Adipocyte (in vitro differentiated cells): Measurements from ENCODE around the gene MRGPRF.
"Not testable (repeated sequence)": the region's sequence is repeated elsewhere in the genome, so short reads cannot be mapped to it uniquely, and the experiment has no call there.

ENCODE experiments used
- DNase-seq: peaks from one replicate; pipeline ENCODE4 v3.0.0-alpha.2; 2015; ENCODE audit warnings: low read depth
- H3K27me3 ChIP-seq: replicated peaks from 2 replicates; pipeline ENCODE4 v1.7.0; 2013; ENCODE audit warnings: mild to moderate bottlenecking, low read length, moderate library complexity; ENCODE audit not compliant: control insufficient read depth, insufficient read depth
- H3K36me3 ChIP-seq: 2 replicates; pipeline ENCODE4 v1.7.0; 2013; ENCODE audit warnings: low read length, mild to moderate bottlenecking, moderate library complexity; ENCODE audit not compliant: control insufficient read depth, insufficient read depth, severe bottlenecking
- H3K4me1 ChIP-seq: 2 replicates; pipeline ENCODE4 v1.7.0; 2013; ENCODE audit warnings: mild to moderate bottlenecking, low read length, moderate library complexity; ENCODE audit not compliant: control insufficient read depth, insufficient read depth
- H3K4me3 ChIP-seq: 2 replicates; pipeline ENCODE4 v1.7.0; 2013; ENCODE audit warnings: mild to moderate bottlenecking, low read length, moderate library complexity
- H3K9ac ChIP-seq: 2 replicates; pipeline ENCODE4 v1.7.0; 2013; ENCODE audit warnings: mild to moderate bottlenecking, low read length, moderate library complexity
- H3K9me3 ChIP-seq: 2 replicates; pipeline ENCODE4 v1.7.0; 2013; ENCODE audit warnings: mild to moderate bottlenecking, low read length, moderate library complexity; ENCODE audit not compliant: control insufficient read depth

The MRGPRF gene

DNA sequence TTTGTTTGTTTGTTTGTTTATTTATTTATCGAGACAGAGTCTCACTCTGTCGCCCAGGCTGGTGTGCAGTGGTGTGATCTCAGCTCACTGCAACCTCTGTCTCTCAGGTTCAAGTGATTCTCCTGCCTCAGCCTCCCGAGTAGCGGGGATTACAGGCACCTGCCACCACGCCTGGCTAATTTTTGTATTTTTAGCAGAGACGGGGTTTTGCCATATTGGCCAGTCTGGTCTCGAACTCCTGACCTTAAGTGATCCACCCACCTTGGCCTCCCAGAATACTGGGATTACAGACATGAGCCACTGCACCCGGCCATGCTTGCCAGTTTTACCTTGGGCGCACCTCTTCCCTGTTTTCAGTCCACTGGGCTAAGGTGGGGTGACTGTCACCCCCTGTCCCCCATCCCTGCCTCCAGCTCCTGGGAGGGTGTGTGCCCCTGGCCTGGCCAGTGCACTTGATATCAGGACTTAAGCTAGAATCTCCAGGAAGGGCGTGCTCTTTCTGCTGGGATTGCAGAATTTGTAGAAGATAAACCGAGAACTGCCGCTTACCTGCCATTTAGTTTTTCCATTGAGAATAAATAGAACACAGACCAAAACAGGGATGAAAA lies 13.2 kb downstream of the MRGPRF start:
- Histone ChIP-seq H3K9ac (peak overlapping the region; percentile 55), H3K4me1 (peaks cover 35% of the 10 kb centered on the region)
- H3K9me3 ChIP-seq, H3K4me3 ChIP-seq, DNase-seq, H3K36me3 ChIP-seq, H3K27me3 ChIP-seq: not testable (repeated sequence)

DNA sequence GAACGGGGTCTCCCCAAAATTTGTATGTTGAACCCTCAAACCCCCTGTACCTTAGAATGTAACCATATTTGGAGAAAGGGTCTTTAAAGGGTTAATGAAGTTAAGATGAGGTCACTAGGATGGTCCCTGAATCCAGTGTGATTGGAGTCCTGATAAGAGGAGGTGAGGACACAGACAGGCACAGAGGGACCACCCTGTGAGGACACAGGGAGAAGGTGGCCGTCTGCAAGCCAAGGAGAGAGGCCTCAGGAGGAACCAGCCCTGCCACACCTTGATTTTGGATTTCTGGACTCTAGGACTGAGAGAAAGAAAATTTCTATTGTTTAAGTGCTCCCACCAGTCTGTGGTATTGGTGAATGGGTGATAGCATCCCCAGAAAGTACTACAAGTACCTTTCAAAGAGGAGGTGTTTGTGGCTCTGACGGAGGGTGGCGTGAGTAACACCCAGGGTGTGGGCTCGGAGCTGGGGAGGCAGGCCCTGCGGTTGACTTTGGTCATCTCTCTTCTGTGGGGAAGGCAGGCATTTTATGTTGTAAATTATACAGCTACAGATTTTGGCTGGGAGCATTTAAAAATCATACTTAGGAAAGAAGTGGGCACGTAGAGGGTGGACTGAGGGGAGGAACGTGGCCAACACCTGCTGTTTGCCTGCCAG lies 13.8 kb downstream of the MRGPRF start:
- DNase-seq, result no peak
- no peak overlapping the region for H3K9ac ChIP-seq
- no peaks in the 10 kb centered on the region for H3K9me3 ChIP-seq
- H3K27me3 ChIP-seq, result peaks cover 5% of the 10 kb centered on the region
- no peak overlapping the region for H3K4me3 ChIP-seq
- H3K36me3 ChIP-seq, result no peaks in the 10 kb centered on the region
- peaks cover 35% of the 10 kb centered on the region for H3K4me1 ChIP-seq

DNA sequence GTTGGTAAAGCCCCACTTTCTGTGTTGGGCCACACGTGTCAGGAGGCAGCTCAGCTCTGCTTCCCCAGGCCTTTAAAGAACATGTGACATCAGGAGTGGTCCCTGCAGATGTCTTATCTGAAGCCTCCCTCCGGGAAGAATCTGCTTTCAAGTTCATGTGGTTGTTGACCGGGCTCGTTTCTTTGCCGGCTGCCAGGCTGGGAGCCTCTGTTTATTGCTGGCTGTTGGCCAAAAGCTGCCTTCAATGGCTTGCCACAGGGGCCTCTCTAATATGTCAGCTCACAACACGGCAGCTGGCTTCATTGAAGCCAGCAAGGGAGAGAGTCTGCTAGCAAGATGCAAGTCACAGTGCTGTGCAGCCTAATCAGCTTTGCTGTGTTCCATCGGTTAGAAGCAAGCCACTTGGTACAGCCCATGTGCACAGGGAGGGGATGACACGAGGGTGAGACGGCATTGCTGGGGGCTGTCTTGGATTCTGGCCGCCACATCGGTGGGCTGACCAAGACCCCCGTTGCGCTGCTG lies 14.6 kb downstream of the MRGPRF start:
- H3K36me3 ChIP-seq, result no peaks in the 10 kb centered on the region
- no peak overlapping the region for H3K9ac ChIP-seq
- peaks cover 7% of the 10 kb centered on the region for H3K27me3 ChIP-seq
- no peaks in the 10 kb centered on the region for H3K9me3 ChIP-seq
- H3K4me3 ChIP-seq, result no peak overlapping the region
- DNase-seq, result no peak
- peaks cover 35% of the 10 kb centered on the region for H3K4me1 ChIP-seq

DNA sequence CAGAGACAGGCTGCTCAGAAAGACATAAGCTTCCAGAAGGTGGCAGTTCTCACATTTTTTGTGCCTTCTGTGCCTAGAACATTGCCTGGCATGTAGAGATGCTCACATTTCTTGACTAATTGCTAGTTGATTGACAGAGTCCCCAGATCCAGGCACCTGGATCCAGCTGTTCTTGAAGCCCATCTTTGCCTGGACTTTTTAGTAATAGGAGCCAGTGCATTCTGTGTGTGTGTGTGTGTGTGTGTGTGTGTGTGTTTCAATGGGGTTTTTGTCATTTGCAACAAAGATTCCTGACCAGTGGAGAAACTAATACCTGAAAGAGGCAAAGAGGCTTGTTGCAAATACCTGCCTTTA lies 15.1 kb downstream of the MRGPRF start:
- H3K9ac ChIP-seq, result no peak overlapping the region
- H3K9me3 ChIP-seq, result no peaks in the 10 kb centered on the region
- H3K4me1 ChIP-seq, result peaks cover 35% of the 10 kb centered on the region
- no peak for DNase-seq
- no peak overlapping the region for H3K4me3 ChIP-seq
- no peaks in the 10 kb centered on the region for H3K36me3 ChIP-seq
- peaks cover 10% of the 10 kb centered on the region for H3K27me3 ChIP-seq

DNA sequence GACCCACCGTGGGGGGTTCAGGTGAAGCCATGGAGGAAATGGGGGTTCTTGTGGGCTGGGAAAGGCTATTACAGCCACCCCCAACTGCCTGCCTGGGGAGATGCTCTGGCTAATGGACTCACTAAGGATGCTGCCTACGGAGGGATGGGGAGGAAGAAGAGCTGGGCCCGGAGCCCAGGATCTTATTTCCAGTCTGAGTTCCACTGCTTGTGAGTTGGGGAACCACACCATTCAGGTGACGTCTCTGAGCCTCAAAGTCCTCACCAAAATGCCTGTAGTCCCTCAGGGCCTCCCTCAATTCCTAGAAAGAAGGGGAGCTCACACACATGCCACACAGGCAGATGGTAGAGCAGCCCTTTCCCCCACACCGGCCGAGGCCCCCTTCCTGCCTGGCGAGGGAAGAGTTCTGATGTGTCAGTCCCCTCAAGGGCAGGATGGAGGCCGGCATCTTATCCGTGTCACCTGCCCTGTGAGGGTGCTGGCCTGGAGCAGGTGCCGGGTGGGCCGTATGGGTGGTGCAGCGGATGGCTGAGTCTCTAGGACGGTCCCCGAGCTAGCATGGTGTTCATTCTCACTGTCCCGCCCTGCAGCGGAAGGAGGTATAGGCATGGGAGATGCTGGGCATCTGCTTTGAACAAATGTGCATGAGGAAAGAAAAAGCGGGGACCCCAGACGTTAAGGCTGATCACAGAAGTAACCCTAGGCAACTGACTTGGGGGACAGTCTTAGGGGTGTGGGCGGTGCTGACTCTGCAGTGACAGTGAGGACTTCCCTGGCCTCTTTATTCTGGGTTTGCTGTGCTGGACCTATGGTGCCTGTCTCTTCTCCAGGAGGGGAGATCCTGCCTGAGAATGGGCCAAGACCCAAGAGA lies 15.7 kb downstream of the MRGPRF start:
- no peak overlapping the region for H3K4me3 ChIP-seq
- peaks cover 33% of the 10 kb centered on the region for H3K4me1 ChIP-seq
- H3K9ac ChIP-seq, result no peak overlapping the region
- no peaks in the 10 kb centered on the region for H3K9me3 ChIP-seq
- H3K27me3 ChIP-seq, result peaks cover 17% of the 10 kb centered on the region
- H3K36me3 ChIP-seq, result no peaks in the 10 kb centered on the region
- DNase-seq, result no peak

DNA sequence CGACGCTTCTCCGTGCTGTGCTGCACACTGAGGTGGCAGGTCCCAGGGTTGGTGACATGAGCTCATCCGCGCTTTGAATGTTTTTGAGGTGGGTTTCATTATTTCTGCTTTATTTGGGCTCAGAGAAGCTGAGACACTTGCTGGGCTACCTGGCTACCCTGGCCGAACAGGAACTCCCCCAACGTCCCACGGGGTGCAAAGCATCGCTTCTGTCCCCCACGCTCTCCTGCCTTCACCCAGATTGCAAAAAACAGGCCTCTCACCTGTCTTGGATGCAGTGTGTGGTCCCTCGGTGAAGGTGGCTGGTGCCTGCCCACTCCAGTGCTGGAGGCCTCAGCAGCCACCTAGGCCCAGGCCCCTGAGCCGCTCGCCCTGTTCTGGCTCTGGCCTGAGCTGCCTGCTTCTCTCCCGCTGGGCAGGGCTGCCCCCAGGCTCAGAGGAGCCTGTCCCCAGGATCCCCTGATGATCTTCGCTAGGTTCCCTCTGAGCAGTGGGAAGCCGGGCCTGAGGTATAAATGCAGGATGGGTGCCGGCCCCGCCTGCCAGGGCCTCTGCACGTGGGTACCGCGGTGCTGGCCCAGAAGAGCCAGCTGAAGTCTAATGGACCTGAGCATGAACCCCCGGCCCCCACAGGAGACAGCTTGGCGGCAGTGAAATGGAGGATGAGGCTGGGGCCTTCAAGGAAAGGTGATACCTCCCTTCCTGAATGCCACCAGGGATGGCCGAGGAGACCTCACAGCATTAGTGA lies 16.5 kb downstream of the MRGPRF start:
- Histone ChIP-seq H3K27me3 (peaks cover 21% of the 10 kb centered on the region), H3K9ac (no peak overlapping the region), H3K9me3 (no peaks in the 10 kb centered on the region), H3K4me1 (peaks cover 26% of the 10 kb centered on the region), H3K4me3 (no peak overlapping the region), H3K36me3 (no peaks in the 10 kb centered on the region)
- no peak for DNase-seq

DNA sequence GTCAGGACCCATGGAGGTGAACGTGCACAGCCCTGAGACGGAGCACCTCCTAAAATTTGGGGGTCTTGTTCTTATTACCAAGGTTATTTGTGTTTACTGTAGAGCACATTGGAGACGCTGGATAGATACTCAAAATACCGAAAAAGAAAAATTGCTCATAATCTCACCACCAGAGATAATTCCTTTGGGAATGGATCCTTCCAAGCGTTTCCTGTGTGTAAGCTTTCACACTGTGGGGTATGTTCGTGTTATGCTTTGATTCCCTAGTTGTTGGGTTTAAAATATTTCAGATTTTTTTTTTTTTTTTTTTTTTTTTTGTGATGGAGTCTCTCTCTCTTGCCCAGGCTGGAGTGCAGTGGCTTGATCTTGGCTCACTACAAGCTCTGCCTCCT lies 18.2 kb downstream of the MRGPRF start:
- Histone ChIP-seq H3K4me1 (peaks cover 10% of the 10 kb centered on the region), H3K9me3 (no peaks in the 10 kb centered on the region), H3K4me3 (no peak overlapping the region), H3K9ac (no peak overlapping the region), H3K36me3 (no peaks in the 10 kb centered on the region), H3K27me3 (peaks cover 30% of the 10 kb centered on the region)
- no peak for DNase-seq

DNA sequence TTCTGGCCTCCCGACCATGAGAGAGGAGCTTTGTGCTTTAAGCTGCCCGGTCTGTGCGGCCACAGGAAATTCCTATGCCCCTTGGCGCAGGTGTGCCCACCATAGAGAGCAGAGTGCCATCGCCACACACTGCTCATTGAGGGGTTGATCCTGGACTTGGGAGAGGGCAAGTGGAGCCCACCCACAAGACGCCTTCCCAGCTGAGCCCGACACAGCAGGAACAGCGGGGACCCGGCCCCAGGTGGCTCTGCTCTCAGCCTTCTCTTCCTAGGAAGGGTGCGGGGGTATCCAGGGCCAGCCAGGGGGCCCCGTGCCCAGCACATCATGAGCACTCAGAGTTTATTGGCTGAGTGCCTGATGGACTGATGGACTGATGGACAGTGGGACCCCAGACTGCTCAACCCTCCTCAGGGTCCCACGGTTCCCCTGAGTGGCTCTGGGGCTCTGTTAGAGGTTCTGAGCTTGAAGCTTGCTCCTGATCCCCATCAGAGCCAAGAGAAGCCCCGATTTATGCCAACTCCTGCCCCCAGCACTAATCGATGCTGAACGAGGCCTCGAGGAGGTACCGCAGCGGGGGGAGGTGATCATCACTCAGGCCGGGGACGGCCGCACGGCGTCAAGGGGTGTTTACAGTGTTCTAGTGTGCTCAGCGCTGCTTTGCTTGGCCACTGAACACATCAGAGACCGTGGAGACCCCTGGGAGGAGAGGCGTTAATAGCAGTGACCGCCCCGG lies 18.7 kb downstream of the MRGPRF start:
- DNase-seq, result no peak
- H3K36me3 ChIP-seq, result no peaks in the 10 kb centered on the region
- H3K27me3 ChIP-seq, result peaks cover 30% of the 10 kb centered on the region
- H3K4me1 ChIP-seq, result peaks cover 10% of the 10 kb centered on the region
- no peak overlapping the region for H3K9ac ChIP-seq
- no peaks in the 10 kb centered on the region for H3K9me3 ChIP-seq
- no peak overlapping the region for H3K4me3 ChIP-seq

DNA sequence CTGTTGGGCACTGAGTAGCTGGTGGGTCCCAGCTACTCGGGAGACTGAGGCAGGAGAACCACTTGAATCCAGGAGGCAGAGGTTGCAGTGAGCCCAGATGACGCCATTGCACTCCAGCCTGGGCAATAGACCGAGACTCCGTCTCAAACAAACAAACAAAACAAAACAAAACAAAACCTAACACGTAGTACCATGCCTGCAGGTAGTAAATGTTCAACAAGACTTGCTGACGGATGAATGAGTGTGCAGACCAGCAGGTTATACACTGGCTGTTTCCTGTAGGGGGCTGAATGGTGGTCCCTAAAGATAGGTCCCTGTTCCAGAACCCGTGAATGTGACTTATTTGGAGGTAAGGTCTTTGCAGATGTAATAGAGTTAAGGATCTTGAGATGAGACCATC lies 19.5 kb downstream of the MRGPRF start:
- Histone ChIP-seq H3K9ac (no peak overlapping the region), H3K4me3 (no peak overlapping the region)
- no peak for DNase-seq

DNA sequence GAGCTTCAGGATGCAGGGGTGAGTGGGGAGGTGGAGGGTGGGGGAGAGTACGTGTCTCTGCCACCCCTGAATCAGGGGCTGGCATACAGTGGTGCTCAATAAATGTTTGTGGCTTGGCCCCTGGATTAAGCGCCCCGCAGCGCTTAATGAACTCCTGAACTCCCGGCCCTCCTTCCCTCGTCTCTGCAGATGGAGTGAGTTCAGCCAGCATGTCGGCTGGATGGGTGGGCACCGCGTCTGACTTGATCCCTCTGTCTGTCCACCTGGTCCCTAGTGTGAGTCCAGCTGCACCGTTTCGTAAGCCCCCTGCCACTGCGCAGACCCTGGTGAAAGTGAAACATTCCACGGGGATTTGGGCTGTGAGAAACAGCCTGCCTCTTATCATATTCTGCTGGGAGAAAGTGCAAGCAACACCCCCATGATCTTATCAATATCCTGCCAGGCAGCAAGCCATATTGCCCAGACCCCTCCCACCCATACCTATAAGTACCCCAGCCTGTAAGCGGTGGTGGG lies 20.2 kb downstream of the MRGPRF start:
- H3K27me3 ChIP-seq, result peaks cover 30% of the 10 kb centered on the region

More for the DNA sequence above, 19.5 kb downstream of the MRGPRF start:
- Histone ChIP-seq H3K27me3 (peaks cover 30% of the 10 kb centered on the region), H3K4me1 (peaks cover 5% of the 10 kb centered on the region), H3K36me3 (no peaks in the 10 kb centered on the region), H3K9me3 (no peaks in the 10 kb centered on the region)

More for the DNA sequence above, 20.2 kb downstream of the MRGPRF start:
- H3K4me1 ChIP-seq, result no peaks in the 10 kb centered on the region
- no peak overlapping the region for H3K9ac ChIP-seq
- no peak for DNase-seq
- no peaks in the 10 kb centered on the region for H3K36me3 ChIP-seq
- no peaks in the 10 kb centered on the region for H3K9me3 ChIP-seq
- no peak overlapping the region for H3K4me3 ChIP-seq
